HL-60/S4 treated with phorbol 12-myristate 13-acetate at 8.2 ng/mL for 4 days and 3 days (cell line): ENCODE data around the gene MB21D2.

Experiments used
- in situ Hi-C: fragments of 300-500 bp; cut with MboI; formaldehyde crosslinking; loops from 2 replicates; pipeline ENCODE4 v1.15.0; 2022; ENCODE audit warnings: low sequenced_read_pairs

The MB21D2 gene

GRCh38 chr3:192894676-192895075, 23.0 kb downstream of the MB21D2 start:
- in situ Hi-C loops = no loop called here

- in situ Hi-C loops = no loop called here
Measured at GRCh38 chr3:192892981-192893700, 24.5 kb downstream of the MB21D2 start.

GRCh38 chr3:192890347-192891335, 27.0 kb downstream of the MB21D2 start:
- in situ Hi-C loops = no loop called here

- in situ Hi-C loops = no loop called here
Measured at GRCh38 chr3:192889679-192890078, 28.0 kb downstream of the MB21D2 start.

GRCh38 chr3:192888190-192888589, 29.5 kb downstream of the MB21D2 start:
- in situ Hi-C loops = no loop called here

- in situ Hi-C loops = no loop called here
Measured at GRCh38 chr3:192887701-192888100, 30.0 kb downstream of the MB21D2 start.

GRCh38 chr3:192887047-192887446, 30.6 kb downstream of the MB21D2 start:
- in situ Hi-C loops = no loop called here

GRCh38 chr3:192884777-192885773, 32.6 kb downstream of the MB21D2 start:
- in situ Hi-C loops = no loop called here

GRCh38 chr3:192883512-192883911, 34.1 kb downstream of the MB21D2 start:
- in situ Hi-C loops = no loop called here

GRCh38 chr3:192881159-192881786, 36.4 kb downstream of the MB21D2 start:
- in situ Hi-C loops = no loop called here

GRCh38 chr3:192880313-192880712, 37.3 kb downstream of the MB21D2 start:
- in situ Hi-C loops = no loop called here

- in situ Hi-C loops = no loop called here
Measured at GRCh38 chr3:192879346-192880031, 38.2 kb downstream of the MB21D2 start.

GRCh38 chr3:192875971-192876565, 41.6 kb downstream of the MB21D2 start:
- in situ Hi-C loops = no loop called here

GRCh38 chr3:192870822-192871221, 46.8 kb downstream of the MB21D2 start:
- in situ Hi-C loops = no loop called here

GRCh38 chr3:192869131-192870031, 48.3 kb downstream of the MB21D2 start:
- in situ Hi-C loops = no loop called here

- in situ Hi-C loops = no loop called here
Measured at GRCh38 chr3:192867645-192868044, 50.0 kb downstream of the MB21D2 start.

- in situ Hi-C loops = no loop called here
Measured at GRCh38 chr3:192866804-192867203, 50.9 kb downstream of the MB21D2 start.

GRCh38 chr3:192864941-192865340, 52.7 kb downstream of the MB21D2 start:
- in situ Hi-C loops = no loop called here
